LNCaP clone FGC (cell line): Measurements from ENCODE around the gene SELENOI.

ENCODE experiments used
- DNase-seq: peaks from one replicate; pipeline ENCODE4 v3.0.0-alpha.2; 2011; ENCODE audit warnings: low read depth
- H3K4me3 ChIP-seq: 2 replicates; pipeline ENCODE4 v1.5.1; 2011; ENCODE audit warnings: mild to moderate bottlenecking, low read depth, low read length, control low read depth
- CTCF ChIP-seq: IDR thresholded peaks from 2 replicates; pipeline ENCODE4 v1.5.1; 2012; ENCODE audit warnings: mild to moderate bottlenecking; ENCODE audit not compliant: control insufficient read depth, insufficient read depth; ENCODE audit errors: extremely low read depth

SELENOI gene

GRCh38 chr2:26336719-26337118 is 9.2 kb upstream of the SELENOI start:
- no peak for TF ChIP-seq CTCF
- no peak for DNase-seq
- no peak overlapping the region for H3K4me3 ChIP-seq

DNA sequence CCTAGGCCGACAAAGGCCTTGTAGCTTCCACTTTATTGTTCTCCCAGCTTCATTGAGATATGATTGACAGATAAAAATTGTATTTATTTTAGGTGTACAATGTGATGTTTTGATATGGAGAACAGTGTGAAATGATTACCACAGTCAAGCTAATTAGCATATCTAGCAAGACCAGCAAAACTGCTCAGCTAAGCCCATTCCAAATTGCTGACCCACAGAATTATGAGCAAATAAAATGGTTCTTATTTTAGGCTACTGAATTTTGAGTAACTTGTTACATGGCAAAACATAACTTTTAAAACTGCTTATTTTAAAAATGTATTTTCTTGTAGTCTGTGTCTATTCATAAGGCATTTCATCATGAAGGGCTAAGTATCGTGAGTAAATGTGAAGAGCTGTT is 8.6 kb upstream of the SELENOI start:
- DNase-seq = no peak
- no peak for TF ChIP-seq CTCF
- no peak overlapping the region for H3K4me3 ChIP-seq

DNA sequence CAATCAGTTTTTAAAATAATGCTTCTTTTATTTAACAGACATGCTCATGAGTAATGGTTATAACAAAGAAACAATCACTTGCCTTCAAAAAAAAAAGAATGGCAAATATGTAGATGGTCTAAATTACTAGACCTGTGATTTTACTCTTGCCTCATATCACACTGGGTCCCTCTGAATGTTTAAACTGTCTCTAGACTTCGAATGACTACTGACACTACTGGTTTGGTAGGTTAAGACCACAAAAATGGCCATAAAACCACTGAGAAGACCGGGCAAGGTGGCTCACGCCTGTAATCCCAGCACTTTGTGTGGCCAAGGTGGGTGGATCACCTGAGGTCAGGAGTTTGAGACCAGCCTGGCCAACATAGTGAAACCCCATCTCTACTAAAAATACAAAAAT is 5.1 kb upstream of the SELENOI start:
- no peak overlapping the region for H3K4me3 ChIP-seq
- no peak for TF ChIP-seq CTCF
- no peak for DNase-seq

- no peak for DNase-seq
- TF ChIP-seq CTCF = no peak
- peak overlapping the region; percentile 79 for H3K4me3 ChIP-seq
These were observed 1.2 kb upstream of the SELENOI start for GRCh38 chr2:26344581-26345282.

DNA sequence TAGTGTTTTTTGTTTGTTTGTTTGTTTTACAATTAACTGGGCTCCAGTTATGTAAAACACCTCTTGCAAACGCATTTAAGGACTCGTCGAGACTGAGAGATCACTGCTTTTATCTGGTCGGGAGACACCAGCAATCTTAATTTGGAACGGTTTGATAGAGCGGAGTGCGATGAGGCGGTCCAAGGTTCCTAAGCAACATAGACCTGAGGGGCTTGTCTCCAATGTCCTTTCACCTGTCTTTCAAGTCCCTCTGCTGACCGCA is 729 bp upstream of the SELENOI start:
- TF ChIP-seq CTCF = no peak
- H3K4me3 ChIP-seq = peak overlapping the region; percentile 79
- no peak for DNase-seq

DNA sequence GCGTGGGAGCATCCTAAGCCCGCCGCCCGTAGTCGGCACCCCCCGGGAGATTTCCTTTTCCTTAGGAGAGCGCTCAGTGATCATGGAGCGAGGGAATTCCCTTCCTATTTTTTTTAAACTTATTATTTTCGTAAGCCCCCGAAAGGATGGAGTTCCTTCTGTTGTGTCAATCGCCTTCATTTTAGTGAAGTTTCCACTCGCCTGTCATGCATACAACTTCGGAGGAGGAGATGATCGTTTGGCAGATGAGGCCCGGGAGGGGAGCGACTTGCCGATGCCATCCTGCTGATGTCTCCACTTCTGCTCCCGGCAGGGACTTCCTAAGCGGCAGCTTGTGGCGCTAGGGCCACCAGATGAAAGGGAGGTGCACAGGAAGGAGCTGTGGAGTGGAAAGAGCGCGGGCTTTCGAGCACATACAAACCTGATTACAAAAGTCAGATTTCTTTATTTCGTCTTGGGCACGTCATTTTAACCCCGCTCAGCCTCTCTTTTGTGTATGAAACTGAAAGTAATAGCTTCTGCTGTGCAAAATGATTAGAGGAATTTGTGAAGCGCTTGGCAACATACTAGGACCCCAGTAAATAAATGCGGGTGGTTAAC is 611 bp downstream of the SELENOI start, which contains the start of gene ADGRF3:
ADGRF3 (minus strand) TSS at position 336 of the 600 bp plus-strand sequence. CDS start 555 bp downstream, outside the sequence.
- no peak for DNase-seq
- TF ChIP-seq CTCF = 0 out of 2 replicates have a peak, but pooled peaks have one; percentile 6
- H3K4me3 ChIP-seq = peak within 1 kb of the TSS; percentile 79
